AG04449 (cell line): ENCODE results near the gene CACNG7.

Experiments used
- CTCF ChIA-PET: fragments of 350-600 bp; formaldehyde crosslinking; extraction: SDS; loops from one replicate; lab custom pipeline; 2021; ENCODE audit warnings: antibody characterized with exemption; lab: Yijun Ruan, JAX
- POLR2A ChIA-PET: fragments of 400-600, 350-600 bp; formaldehyde crosslinking; extraction: SDS; loops from one replicate; lab custom pipeline; 2020; ENCODE audit warnings: antibody characterized with exemption, inconsistent platforms; lab: Yijun Ruan, JAX
- DNase-seq: peaks from one replicate; pipeline ENCODE4 v3.0.0-alpha.2; 2010; ENCODE audit warnings: low read depth, low spot score
- H3K4me3 ChIP-seq: 2 replicates; pipeline ENCODE4 v1.5.1; 2011; ENCODE audit warnings: low read depth, mild to moderate bottlenecking, control low read depth, low read length
- TF ChIP-seq, protein P1 (sequence below): IDR thresholded peaks from one replicate; pipeline ENCODE4 v1.5.1; 2011; ENCODE audit warnings: mild to moderate bottlenecking, moderate library complexity, low read length, control low read depth, inconsistent platforms; ENCODE audit not compliant: insufficient read depth; ENCODE audit errors: missing control alignments

The CACNG7 gene, protein sequence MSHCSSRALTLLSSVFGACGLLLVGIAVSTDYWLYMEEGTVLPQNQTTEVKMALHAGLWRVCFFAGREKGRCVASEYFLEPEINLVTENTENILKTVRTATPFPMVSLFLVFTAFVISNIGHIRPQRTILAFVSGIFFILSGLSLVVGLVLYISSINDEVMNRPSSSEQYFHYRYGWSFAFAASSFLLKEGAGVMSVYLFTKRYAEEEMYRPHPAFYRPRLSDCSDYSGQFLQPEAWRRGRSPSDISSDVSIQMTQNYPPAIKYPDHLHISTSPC

DNA sequence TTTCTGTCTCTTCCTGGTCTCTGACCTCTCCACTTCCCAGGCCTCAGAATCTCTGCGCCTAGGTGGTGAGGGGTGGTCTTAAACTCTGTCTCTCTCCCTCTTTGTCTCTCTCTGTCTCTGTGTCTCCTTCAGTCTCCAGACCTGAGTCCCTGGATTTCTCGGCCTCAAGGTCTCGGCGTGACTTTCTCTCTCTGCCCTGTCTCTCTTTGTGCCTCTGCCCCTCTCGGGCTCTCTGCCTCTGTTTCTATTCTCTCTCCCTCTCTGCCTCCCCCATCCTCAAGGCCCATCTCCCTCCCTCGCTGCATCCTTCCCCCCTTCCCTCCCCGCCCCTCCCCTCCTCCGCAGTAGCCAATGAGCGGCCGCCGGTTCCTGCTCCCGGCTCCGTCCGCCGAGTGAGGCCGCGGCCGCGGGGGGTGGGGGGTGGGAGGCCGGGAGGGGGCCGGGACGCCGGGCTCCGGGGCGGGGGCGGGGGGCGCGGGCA, at the start of gene CACNG7:
CACNG7 (plus strand) TSS at position 344 of the 481 bp plus-strand sequence. CDS start 3,554 bp downstream, outside the sequence.
- H3K4me3 ChIP-seq = peak within 1 kb of the TSS; percentile 42
- ChIA-PET CTCF (no interaction called here), POLR2A (no interaction called here)
- TF ChIP-seq, protein P1, sequence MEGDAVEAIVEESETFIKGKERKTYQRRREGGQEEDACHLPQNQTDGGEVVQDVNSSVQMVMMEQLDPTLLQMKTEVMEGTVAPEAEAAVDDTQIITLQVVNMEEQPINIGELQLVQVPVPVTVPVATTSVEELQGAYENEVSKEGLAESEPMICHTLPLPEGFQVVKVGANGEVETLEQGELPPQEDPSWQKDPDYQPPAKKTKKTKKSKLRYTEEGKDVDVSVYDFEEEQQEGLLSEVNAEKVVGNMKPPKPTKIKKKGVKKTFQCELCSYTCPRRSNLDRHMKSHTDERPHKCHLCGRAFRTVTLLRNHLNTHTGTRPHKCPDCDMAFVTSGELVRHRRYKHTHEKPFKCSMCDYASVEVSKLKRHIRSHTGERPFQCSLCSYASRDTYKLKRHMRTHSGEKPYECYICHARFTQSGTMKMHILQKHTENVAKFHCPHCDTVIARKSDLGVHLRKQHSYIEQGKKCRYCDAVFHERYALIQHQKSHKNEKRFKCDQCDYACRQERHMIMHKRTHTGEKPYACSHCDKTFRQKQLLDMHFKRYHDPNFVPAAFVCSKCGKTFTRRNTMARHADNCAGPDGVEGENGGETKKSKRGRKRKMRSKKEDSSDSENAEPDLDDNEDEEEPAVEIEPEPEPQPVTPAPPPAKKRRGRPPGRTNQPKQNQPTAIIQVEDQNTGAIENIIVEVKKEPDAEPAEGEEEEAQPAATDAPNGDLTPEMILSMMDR = no peak
- no peak for DNase-seq

DNA sequence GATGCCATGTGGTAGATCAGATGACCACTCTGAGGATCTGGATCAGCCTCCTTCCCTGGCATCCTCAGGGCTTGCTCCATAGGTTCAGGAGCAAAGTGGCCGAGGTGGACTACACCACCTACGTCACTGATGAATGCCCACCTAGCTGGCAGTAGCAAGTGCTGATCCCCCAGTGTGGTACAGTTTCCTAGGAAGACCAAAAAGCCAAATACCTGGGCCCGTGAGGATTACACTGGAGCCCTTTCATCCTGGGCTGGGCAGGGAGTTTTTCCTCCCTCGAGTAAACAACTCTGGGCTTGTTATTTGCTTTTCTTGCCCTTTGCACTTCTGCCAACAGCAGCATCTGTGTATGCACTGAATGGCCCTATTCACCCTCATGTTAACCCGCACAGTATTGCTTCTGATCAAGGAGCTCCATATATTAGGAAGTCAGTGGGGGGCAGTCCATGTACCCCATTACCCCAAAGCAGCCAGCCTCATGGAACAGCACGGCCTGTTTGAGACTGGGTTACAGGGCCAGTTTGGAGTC, 44.7 kb upstream of the CACNG7 start:
- no peak overlapping the region for H3K4me3 ChIP-seq
- TF ChIP-seq, protein P1 = no peak
- CTCF ChIA-PET = interaction anchor here (1.0 to 1.3 kb wide), 3 partner anchors 9 to 43 kb away, joined by 3 read pairs; no protein-coding TSS in a partner anchor
- POLR2A ChIA-PET = no interaction called here
- DNase-seq = no peak

DNA sequence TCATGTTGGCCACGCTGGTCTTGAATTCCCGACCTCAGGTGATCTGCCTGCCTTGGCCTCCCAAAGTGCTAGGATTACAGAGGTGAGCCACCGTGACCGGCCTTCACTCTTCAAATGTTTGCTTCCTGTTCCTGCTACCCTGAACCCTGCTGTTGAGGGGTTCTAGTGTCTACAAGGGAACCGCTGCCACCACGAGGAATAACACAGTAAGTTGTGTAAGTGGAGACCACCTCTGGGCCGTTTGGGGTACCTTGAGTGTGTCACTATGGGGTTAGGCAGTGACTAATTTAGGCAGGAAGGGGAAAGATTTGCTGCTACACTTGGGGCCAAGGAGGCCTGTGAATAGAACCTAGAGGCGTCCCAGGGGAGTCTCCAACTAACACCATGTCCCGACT, 43.6 kb upstream of the CACNG7 start:
- ChIA-PET CTCF (interaction anchor here (1.1 to 1.4 kb wide), 2 partner anchors 16 to 231 kb away, joined by 3 to 4 read pairs; partner anchors contain the start of gene PRKCG), POLR2A (interaction anchor here (1.4 kb wide), 1 partner anchor 14 kb away, joined by 3 read pairs; no protein-coding TSS in a partner anchor)
- TF ChIP-seq, protein P1 = no peak
- no peak for DNase-seq
- peak overlapping the region; percentile 59 for H3K4me3 ChIP-seq

DNA sequence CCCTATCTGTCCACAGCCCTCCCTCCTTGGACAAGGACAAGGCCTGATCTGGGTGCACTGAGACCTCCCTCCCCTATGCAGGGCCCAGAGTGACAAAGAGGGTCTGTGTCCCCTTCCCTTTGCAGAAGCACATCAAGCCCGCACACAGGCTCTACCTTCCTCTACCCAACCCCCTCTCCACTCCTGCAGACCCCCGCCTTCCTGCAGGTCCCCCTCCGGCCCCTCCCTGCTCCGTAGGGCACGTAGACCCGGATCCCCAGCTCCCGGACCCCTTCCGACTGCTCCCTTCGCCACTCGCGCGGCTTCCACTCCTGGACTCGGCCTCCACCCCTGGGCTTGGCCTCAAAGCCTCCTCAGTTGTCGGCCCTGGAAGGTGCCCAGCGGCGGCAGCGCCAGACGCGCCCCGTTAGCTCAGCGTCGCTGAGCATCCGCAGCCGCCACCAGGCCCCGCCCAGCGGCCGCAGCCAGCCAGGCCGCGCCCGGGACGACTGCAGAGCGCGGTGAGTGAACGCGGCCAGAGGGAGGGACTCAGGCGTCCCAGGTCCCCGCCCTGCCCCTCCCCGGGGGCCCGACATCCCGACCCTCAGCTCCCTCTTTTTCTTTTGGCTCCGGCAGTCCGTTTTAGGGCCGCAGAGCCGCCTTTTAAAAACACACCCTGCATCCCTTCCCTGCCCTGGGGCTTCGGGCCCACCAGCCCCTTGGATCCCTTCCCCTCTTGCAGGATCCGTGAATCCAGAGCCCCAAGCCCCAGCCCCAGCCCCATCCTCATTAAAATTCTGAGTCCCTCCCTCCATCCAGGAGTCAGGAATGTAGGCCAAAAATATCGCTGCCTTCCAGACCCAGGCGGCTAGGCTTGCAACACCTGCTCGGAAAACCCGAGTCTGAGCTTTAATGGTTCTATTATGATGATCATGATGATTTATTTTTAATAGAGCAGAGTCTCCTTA, 42.9 kb upstream of the CACNG7 start:
- H3K4me3 ChIP-seq = peak overlapping the region; percentile 59
- ChIA-PET CTCF (interaction anchor here (0.6 to 1.4 kb wide), 5 partner anchors 12 to 230 kb away, joined by 3 to 4 read pairs (median 3); partner anchors contain the start of gene PRKCG), POLR2A (interaction anchor here (0.6 to 2.6 kb wide), 3 partner anchors 13 to 248 kb away, joined by 3 to 8 read pairs (median 3); no protein-coding TSS in a partner anchor)
- TF ChIP-seq, protein P1 = no peak
- DNase-seq = no peak

DNA sequence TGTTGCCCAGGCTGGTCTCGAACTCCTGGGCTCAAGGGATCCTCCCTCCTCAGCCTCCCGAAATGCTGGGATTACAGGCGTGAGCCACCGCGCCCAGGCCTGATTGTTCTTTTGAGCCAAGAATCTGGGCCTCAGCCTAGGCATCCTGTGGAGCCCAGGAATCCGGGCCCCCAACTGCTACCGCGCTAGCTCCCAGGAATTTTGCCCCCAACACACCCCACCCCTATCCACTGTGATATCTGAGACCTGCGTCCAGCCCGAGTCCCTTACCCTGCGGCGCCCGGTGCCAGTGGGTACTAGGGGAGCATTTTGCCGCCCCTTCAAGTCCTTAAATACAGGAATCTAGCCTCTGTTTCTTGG, 42.2 kb upstream of the CACNG7 start:
- ChIA-PET POLR2A (interaction anchor here (1.0 to 2.6 kb wide), 7 partner anchors 10 to 156 kb away, joined by 3 to 16 read pairs (median 4); no protein-coding TSS in a partner anchor), CTCF (interaction anchor here (1.2 to 2.1 kb wide), 4 partner anchors 15 to 168 kb away, joined by 3 to 6 read pairs (median 4); partner anchors contain the start of gene PRKCG)
- TF ChIP-seq, protein P1 = no peak
- no peak for DNase-seq
- H3K4me3 ChIP-seq = peak overlapping the region; percentile 59
